ENCODE results near the gene RMDN3.
A peak's percentile ranks its signal among the peaks of the same experiment; 100 is the strongest.

Gene RMDN3

GRCh38 chr15:40746916-40747418, 8.1 kb downstream of the RMDN3 start:
- DNase-seq, result no peak

DNA sequence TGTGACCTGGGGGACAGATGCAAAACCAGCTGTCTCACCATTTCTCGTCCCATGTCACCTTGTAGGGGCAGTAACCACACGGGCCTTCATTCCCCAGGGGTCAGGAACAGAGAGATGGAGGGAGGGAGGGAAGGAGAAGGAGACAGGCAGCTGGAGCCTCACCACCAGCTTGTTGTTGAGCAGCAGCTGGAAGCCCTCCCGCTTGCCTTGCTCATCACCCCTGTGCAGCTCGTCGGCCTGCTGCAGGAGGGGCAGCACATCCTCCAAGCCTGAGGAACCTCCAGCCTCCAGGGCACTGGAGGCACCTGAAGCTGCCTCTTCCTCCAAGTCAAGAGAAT, 10.3 kb downstream of the RMDN3 start:
- no peak for DNase-seq

- peak; percentile 81 for DNase-seq
Measured at GRCh38 chr15:40743921-40744814, 10.9 kb downstream of the RMDN3 start.

DNA sequence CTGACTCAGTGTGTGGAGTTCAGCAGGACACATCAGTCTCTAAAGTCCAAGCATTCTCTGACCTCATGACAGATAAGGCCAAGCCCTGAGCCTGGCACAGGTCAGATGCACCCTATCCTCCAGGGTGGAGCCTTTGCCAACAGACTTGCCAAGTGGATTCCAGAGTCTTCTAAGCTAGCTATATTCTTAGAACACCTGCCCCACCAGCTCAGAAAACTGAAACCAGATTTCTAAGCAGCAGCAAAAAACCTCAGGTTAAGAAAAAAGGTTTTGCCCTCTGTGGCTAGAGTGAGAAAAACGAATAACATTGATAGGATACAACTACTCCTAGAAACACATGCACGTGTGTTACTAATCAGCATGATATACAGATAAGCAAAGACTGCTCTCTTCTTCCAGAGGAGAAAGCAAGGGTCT, 11.6 kb downstream of the RMDN3 start:
- DNase-seq, result peak; percentile 43

GRCh38 chr15:40739854-40740253, 15.2 kb downstream of the RMDN3 start:
- DNase-seq, result no peak

DNA sequence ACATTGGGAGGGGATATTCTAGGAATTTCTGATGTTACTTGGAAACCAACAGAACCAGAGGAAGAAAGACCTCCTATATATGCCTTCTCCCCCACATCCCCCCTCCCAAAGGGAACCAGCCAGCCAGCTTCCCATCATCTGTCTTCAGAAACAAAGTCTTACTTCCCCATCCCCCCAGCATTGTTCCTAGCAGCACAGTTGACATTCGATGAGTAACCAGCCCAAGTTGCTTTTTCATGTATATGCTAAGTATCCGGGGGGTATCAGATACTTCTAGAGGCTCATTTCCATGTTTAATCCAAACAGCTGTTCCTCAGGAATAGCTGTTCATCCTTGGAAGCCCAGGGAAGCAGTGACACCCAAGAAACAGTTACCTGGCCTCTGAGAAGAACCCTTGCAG, 16.0 kb downstream of the RMDN3 start:
- DNase-seq, result no peak

DNA sequence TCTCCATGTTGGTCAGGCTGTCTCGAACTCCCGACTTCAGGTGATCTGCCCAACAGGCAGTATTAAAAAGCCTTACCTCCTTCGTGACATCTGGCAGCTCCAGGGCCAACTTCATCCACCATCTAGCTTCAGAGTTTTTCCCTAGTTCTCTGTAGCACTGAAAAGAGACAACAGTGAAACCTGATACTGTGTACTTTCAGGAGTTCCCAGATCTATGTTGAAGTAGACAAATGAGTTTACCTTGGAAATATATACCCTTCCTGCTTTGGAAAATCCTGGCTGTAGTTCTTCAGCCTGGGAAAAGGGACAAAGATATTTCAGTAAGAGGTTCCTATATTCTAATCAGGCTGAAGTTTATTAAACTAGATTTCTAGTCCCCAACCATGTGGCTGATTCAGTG, 18.0 kb downstream of the RMDN3 start:
- no peak for DNase-seq

- DNase-seq, result no peak
Measured at GRCh38 chr15:40736575-40736974, 18.5 kb downstream of the RMDN3 start.

GRCh38 chr15:40731034-40731433, 24.0 kb downstream of the RMDN3 start:
- no peak for DNase-seq

DNA sequence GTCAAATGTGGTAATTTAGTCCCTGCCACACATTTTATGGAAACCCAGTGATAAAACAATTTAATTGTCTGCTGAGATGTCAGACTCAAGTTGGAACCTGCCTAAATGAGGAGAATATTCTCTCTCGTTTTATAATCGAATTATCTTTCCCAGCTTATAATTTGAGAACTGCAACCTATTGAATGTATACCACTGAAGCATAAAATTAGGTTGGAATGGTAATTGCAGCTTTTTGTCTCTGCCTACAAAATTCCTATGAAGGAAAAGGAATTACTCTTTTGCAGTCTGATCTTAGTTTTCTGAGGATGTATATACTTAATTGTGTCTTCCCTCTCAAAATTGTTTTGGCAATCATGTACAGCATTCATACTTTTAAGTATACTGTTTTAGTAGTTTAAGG, 31.1 kb downstream of the RMDN3 start:
- no peak for DNase-seq

- DNase-seq, result peak; percentile 14
Measured at GRCh38 chr15:40722934-40723333, 32.1 kb downstream of the RMDN3 start.

DNA sequence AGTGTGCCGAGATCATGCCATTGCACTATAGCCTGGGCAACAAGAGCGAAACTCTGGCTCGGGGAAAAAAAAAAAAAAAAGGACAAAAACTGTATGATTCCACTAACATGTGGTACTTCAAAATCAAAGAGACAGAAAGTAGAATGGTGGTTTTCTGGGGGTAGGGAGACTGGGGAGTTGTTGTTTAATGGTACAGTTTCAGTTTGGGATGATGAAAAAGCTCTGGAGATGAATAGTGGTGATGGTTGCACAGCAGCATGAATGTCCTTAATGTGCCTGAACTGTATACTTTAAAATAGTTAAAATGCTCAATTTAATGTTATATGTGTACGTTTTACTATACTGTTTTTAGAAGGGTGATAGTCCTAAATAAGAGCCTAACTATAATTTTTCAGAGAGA, 32.7 kb downstream of the RMDN3 start:
- DNase-seq, result no peak

GRCh38 chr15:40721701-40722100, 33.4 kb downstream of the RMDN3 start:
- no peak for DNase-seq

- no peak for DNase-seq
Measured at GRCh38 chr15:40716165-40716564, 38.9 kb downstream of the RMDN3 start.

- no peak for DNase-seq
Measured at GRCh38 chr15:40714144-40714543, 40.9 kb downstream of the RMDN3 start.

GRCh38 chr15:40706121-40706520, 48.9 kb downstream of the RMDN3 start:
- no peak for DNase-seq

DNA sequence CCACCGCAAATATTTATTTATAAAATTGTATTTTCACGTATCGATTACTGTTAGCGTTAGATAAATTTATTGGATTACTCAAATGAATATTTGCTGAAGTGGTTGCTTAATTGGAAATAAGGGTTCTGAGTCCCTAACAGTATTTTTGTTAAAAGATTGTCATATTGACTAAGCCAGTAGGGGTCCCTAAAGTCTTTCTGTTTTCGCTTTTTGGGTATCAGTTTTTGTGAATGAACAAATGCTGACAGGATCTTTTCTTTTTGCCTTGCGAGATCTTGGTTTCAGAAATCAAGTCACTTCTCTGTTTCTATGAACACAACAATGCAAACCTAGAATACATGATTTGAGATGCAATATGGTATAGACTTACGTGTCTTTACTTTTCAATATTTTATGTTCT, 53.0 kb downstream of the RMDN3 start:
- peak; percentile 7 for DNase-seq

- DNase-seq, result no peak
Measured at GRCh38 chr15:40697916-40698315, 57.1 kb downstream of the RMDN3 start.

DNA sequence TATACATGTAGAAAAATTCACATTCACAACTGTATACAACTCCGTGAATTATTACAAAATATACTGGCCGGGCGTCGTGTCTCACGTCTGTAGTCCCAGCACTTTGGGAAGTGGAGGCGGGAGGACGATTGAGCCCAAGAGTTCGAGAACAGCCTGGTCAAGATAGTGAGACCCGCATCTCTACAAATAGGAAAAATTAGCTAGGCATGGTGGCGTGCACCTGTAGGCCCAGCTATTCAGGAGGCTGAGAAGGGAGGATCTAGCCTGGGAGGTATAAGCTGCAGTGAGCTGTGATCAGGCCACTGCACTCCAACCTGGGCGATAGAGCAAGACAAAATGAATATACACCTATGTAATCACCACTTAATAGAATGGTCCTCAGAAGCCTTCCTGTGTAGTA, 58.8 kb downstream of the RMDN3 start:
- peak; percentile 11 for DNase-seq

DNA sequence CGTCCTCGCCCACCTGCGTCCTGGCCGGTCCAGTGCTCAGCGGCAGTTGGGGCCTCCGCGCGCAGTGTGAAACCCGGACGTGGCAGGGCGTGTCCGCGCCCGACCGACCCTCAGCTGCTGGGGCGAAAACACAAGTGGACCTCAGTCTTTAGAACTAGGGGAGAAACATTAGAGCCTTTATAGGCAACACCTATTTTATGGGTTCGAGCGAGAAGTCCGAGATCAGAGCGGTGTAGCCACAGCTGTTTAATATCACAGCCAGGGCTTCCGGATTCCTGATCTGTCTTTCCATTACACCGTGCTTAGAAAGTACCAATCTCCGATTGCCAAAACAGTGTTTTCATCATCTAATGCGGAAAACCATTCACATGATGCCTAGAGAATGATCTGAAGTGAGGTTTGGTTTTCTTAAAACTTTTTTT, 59.6 kb downstream of the RMDN3 start:
- DNase-seq, result peak; percentile 39

- peak; percentile 96 for DNase-seq
Measured at GRCh38 chr15:40694688-40695468, 60.2 kb downstream of the RMDN3 start, which contains the start of gene RAD51. RAD51 (plus strand) TSS chr15:40695174; CDS start chr15:40698759, 3,585 bp downstream.

GRCh38 chr15:40693904-40694687, 61.0 kb downstream of the RMDN3 start:
- no peak for DNase-seq

DNA sequence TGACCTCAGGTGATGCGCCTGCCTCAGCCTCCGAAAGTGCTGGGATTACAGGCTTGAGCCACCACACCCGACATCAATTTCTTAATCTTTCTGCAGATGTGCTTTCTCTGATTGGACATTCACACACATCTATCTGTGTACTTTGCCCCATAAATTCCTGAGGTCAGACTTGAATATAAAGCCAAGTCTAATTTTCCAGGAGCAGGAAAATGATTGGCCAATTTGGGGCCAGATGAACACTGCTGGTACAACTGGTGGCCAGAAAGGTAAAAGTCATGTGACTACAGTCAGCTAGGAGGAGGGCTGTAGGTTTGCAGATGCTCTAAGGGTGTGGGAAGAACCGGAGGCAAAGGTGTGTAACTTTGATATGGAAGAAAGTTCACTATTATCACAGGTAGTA, 63.3 kb downstream of the RMDN3 start:
- DNase-seq, result no peak

All from activated CD4-positive, alpha-beta T cell treated with anti-CD3 and anti-CD28 coated beads, Interleukin-2, Interleukin-6, amounts not matched to agents 100 ng/mL and 50 ng/mL, durations not matched to agents 16 hours and 8 hours (primary cell).